Dendritic cell treated with granulocyte-macrophage colony-stimulating factor and Interleukin-4, amounts not matched to agents 40 ng/mL and 50 ng/mL, for 4 days (primary cell): ENCODE measurements around the gene AGAP3.

Experiments used
- H3K27ac Mint-ChIP-seq: one replicate; pipeline ENCODE4 v1.8.0; 2022; ENCODE audit warnings: mild to moderate bottlenecking, mixed read lengths
- H3K27me3 Mint-ChIP-seq: one replicate; pipeline ENCODE4 v1.8.0; 2022; ENCODE audit warnings: mild to moderate bottlenecking, mixed read lengths
- H3K36me3 Mint-ChIP-seq: one replicate; pipeline ENCODE4 v1.8.0; 2022; ENCODE audit warnings: low read depth, mixed read lengths
- H3K4me1 Mint-ChIP-seq: one replicate; pipeline ENCODE4 v1.8.0; 2022; ENCODE audit warnings: low read depth, mixed read lengths
- H3K4me3 Mint-ChIP-seq: one replicate; pipeline ENCODE4 v1.8.0; 2022; ENCODE audit warnings: mild to moderate bottlenecking, moderate library complexity, mixed read lengths
- H3K9me3 Mint-ChIP-seq: one replicate; pipeline ENCODE4 v1.8.0; 2022; ENCODE audit warnings: mixed read lengths
- intact Hi-C: fragments of 100-400 bp; cut with micrococcal nuclease; formaldehyde crosslinking; loops from one replicate; pipeline ENCODE4 v1.15.0; 2022

Gene AGAP3

DNA sequence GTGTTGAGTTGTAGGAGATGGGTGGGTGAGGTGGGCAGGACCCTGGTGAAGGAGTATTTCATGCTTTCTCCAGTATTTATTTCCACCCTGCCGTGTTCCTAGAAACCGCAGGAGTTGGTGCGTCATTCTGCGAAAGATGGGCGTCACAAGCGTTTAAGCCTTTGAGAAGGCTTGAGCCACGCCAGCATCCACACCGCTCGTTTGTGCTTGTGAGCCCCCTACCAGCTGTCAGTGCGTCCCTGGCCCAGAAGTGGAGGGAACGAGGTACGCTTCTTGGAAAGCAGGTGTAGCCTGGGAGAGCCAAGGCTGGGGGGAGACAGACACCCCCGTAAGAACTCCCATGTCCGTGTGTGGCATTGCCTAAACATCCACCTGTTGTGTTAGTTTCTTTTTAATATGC, 5.7 kb downstream of the AGAP3 start:
- intact Hi-C loops = no loop called here
- Mint-ChIP-seq H3K27me3 (no peaks in the 10 kb centered on the region), H3K27ac (peak overlapping the region; percentile 96), H3K4me3 (no peak overlapping the region), H3K36me3 (peaks cover 94% of the 10 kb centered on the region), H3K9me3 (no peaks in the 10 kb centered on the region), H3K4me1 (peaks cover 86% of the 10 kb centered on the region)

GRCh38 chr7:151093748-151094147, 7.5 kb downstream of the AGAP3 start:
- Mint-ChIP-seq H3K27me3 (no peaks in the 10 kb centered on the region), H3K4me1 (peaks cover 90% of the 10 kb centered on the region), H3K9me3 (no peaks in the 10 kb centered on the region), H3K36me3 (peaks cover 93% of the 10 kb centered on the region), H3K4me3 (no peak overlapping the region), H3K27ac (no peak overlapping the region)
- intact Hi-C loops = no loop called here

- H3K27ac Mint-ChIP-seq = peak overlapping the region; percentile 10
- H3K4me3 Mint-ChIP-seq = no peak overlapping the region
- H3K27me3 Mint-ChIP-seq = no peaks in the 10 kb centered on the region
- no peaks in the 10 kb centered on the region for H3K9me3 Mint-ChIP-seq
- H3K36me3 Mint-ChIP-seq = peaks cover 84% of the 10 kb centered on the region
- intact Hi-C loops = no loop called here
- H3K4me1 Mint-ChIP-seq = peaks cover 85% of the 10 kb centered on the region
Observed at GRCh38 chr7:151094675-151095074, 8.4 kb downstream of the AGAP3 start.

DNA sequence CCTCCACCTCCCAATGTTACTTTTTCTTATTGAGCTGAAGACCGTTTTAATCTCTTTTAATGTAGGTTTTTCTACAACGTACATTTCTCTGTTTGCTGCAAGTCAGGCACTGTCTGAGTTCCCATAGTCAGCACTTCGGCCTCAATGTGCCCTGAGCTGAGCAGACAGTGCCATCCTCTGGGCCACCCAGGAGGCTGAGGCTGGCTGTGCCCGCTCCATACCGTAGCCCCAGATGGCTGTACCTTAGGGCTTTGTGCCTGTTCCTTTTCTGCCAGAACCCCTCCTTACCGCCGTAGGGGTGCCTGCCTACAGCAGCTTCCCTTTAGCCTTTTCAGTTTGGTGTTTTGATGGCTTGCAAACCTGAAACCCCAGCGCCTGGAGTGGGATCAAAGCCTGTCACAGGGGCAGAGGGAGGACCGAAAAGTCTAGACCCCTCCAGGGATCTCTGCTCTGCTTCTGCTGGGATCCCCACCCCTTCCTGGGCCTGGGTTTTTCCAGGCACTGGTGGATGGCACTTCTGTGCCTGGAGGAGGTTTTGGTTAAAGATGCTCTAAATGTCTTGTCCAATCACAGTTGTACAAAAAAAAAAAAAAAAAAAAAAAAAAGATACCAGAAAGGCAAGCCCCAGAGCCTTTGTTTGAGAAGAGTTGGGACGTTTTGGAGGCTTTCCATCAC, 9.0 kb downstream of the AGAP3 start:
- intact Hi-C loops = no loop called here
- H3K36me3 Mint-ChIP-seq = peaks cover 78% of the 10 kb centered on the region
- H3K27ac Mint-ChIP-seq = peak overlapping the region; percentile 10
- H3K9me3 Mint-ChIP-seq = no peaks in the 10 kb centered on the region
- peaks cover 83% of the 10 kb centered on the region for H3K4me1 Mint-ChIP-seq
- no peaks in the 10 kb centered on the region for H3K27me3 Mint-ChIP-seq
- no peak overlapping the region for H3K4me3 Mint-ChIP-seq

GRCh38 chr7:151095828-151096475, 9.7 kb downstream of the AGAP3 start:
- Mint-ChIP-seq H3K4me3 (no peak overlapping the region), H3K9me3 (no peaks in the 10 kb centered on the region), H3K27me3 (no peaks in the 10 kb centered on the region), H3K27ac (no peak overlapping the region), H3K4me1 (peaks cover 79% of the 10 kb centered on the region), H3K36me3 (peaks cover 75% of the 10 kb centered on the region)
- intact Hi-C loops = no loop called here

DNA sequence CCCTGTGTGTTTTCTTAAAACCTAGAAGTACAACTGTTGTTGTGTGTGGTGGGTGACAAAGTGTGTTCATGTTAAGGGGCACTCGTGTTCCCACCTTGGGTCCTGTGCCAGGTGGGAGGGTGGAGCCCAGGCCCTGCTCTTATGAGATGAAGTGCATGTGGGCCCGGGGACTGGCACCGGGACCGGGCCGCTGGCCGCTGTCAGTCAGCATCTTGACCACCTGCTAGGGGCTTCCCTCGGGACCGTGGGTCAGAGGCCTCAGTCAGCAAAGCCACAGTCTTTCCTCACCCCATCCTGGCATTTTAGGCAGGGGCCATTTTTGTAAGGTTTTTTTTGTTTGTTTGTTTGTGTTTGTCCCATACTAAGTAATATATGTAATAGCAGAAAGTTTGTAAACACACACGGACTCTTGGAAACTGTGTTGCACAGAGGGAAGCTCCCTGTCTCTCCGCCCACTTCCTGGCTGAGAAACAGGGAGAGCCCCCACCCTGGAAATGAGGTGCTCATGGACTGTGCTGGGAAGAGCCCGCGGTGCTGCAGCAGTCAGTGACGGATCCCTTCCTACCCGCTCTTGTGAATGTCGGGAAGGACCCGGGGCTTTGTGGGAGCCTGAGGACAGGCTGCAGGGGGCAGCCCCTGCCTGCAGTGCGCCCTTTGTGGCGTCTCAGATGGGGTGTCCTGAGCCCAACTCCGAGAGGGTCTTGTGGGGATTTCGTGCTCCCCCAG, 13.4 kb downstream of the AGAP3 start:
- no peak overlapping the region for H3K27ac Mint-ChIP-seq
- no peaks in the 10 kb centered on the region for H3K9me3 Mint-ChIP-seq
- H3K27me3 Mint-ChIP-seq = no peaks in the 10 kb centered on the region
- intact Hi-C loops = no loop called here
- no peak overlapping the region for H3K4me3 Mint-ChIP-seq
- H3K4me1 Mint-ChIP-seq = peaks cover 76% of the 10 kb centered on the region
- H3K36me3 Mint-ChIP-seq = peaks cover 71% of the 10 kb centered on the region

GRCh38 chr7:151100921-151101320, 14.6 kb downstream of the AGAP3 start:
- intact Hi-C loops = no loop called here
- H3K4me3 Mint-ChIP-seq = no peak overlapping the region
- no peak overlapping the region for H3K27ac Mint-ChIP-seq
- H3K9me3 Mint-ChIP-seq = no peaks in the 10 kb centered on the region
- peaks cover 67% of the 10 kb centered on the region for H3K4me1 Mint-ChIP-seq
- peaks cover 72% of the 10 kb centered on the region for H3K36me3 Mint-ChIP-seq
- H3K27me3 Mint-ChIP-seq = no peaks in the 10 kb centered on the region

GRCh38 chr7:151101621-151102396, 15.5 kb downstream of the AGAP3 start:
- Mint-ChIP-seq H3K4me3 (no peak overlapping the region), H3K27ac (peak overlapping the region; percentile 32), H3K9me3 (no peaks in the 10 kb centered on the region), H3K27me3 (no peaks in the 10 kb centered on the region), H3K4me1 (peaks cover 58% of the 10 kb centered on the region), H3K36me3 (peaks cover 71% of the 10 kb centered on the region)
- intact Hi-C loops = no loop called here

DNA sequence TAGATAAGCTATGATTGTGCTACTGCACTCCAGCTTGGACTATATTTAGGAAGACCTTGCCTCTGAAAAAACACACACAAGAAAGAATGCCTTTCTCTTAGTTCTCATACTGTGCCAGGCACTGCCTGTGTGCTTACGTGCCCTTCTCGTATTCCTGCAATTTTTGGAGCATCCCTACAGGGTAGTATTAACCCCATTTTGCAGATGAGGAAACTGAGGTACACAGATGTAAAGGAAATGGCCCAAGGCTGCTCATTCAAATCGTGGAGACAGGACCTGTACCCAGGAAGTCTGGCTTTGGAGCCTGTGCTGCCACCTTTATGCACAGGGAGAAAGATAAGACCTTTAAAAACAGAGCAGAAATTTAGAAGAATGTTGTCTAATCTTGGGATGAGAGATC, 16.7 kb downstream of the AGAP3 start:
- H3K9me3 Mint-ChIP-seq = no peaks in the 10 kb centered on the region
- no peak overlapping the region for H3K4me3 Mint-ChIP-seq
- no peaks in the 10 kb centered on the region for H3K27me3 Mint-ChIP-seq
- intact Hi-C loops = no loop called here
- peaks cover 61% of the 10 kb centered on the region for H3K36me3 Mint-ChIP-seq
- no peak overlapping the region for H3K27ac Mint-ChIP-seq
- H3K4me1 Mint-ChIP-seq = peaks cover 47% of the 10 kb centered on the region

DNA sequence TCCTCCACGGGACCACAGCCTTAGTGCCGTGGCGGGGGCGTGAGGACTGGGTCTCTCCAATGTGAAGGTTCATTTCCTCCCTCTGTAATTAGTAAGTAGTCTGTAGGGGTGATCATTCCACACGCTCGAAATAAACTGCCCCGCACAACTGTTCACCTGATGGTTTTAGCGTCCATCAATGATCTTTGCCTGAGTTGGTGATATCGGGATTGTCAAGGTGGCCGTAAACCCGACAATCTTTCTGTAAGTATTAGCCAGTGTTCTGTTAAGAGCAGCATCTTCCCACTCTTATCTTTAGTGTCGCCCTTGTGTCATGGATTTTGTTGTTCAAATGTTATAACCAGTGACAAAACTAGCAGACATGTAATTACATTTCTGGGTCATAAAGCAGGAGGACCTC, 17.7 kb downstream of the AGAP3 start:
- Mint-ChIP-seq H3K27me3 (no peaks in the 10 kb centered on the region), H3K4me1 (peaks cover 44% of the 10 kb centered on the region), H3K4me3 (no peak overlapping the region), H3K36me3 (peaks cover 64% of the 10 kb centered on the region), H3K27ac (no peak overlapping the region), H3K9me3 (no peaks in the 10 kb centered on the region)
- intact Hi-C loops = no loop called here

- H3K4me3 Mint-ChIP-seq = no peak overlapping the region
Observed at GRCh38 chr7:151104411-151105235, 18.3 kb downstream of the AGAP3 start.

DNA sequence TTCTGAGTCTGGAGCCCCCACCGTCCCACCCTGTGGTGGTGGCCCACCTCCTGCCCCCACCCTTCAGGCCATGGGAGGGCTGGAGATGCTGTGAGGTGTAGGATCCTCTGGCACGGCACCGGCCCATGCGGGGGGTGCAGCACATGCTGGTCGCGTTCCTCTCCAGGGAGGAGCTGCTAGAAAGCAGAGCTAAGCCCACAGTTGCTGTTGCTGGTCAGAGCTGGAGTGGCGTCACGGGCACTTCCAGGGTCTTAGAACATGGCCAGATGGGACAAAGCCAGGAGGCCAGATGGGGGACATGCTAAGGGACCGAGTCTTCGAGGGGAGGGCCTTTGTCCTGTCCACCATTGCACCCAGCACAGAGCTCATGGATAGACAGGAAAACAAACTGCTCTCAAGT, 21.6 kb downstream of the AGAP3 start:
- Mint-ChIP-seq H3K4me1 (peaks cover 52% of the 10 kb centered on the region), H3K27ac (no peak overlapping the region), H3K9me3 (no peaks in the 10 kb centered on the region), H3K27me3 (peaks cover 10% of the 10 kb centered on the region), H3K36me3 (peaks cover 63% of the 10 kb centered on the region), H3K4me3 (no peak overlapping the region)
- intact Hi-C loops = no loop called here

More at GRCh38 chr7:151104411-151105235, 18.3 kb downstream of the AGAP3 start:
- intact Hi-C loops = no loop called here
- Mint-ChIP-seq H3K4me1 (peaks cover 46% of the 10 kb centered on the region), H3K36me3 (peaks cover 64% of the 10 kb centered on the region), H3K9me3 (no peaks in the 10 kb centered on the region), H3K27me3 (no peaks in the 10 kb centered on the region), H3K27ac (peak overlapping the region; percentile 2)
